ENCODE measurements around the gene LRRC26.

The LRRC26 gene

GRCh38 chr9:137181680-137182079 lies 11.8 kb upstream of the LRRC26 start:
- DNase-seq = no peak

GRCh38 chr9:137180491-137180890 lies 10.6 kb upstream of the LRRC26 start:
- DNase-seq = no peak

GRCh38 chr9:137179761-137180160 lies 9.9 kb upstream of the LRRC26 start:
- no peak for DNase-seq

- no peak for DNase-seq
Observed at GRCh38 chr9:137178939-137179630, 9.2 kb upstream of the LRRC26 start.

- DNase-seq = peak; percentile 51
Observed at GRCh38 chr9:137178201-137178938, 8.5 kb upstream of the LRRC26 start.

GRCh38 chr9:137176302-137177182 lies 6.7 kb upstream of the LRRC26 start:
- peak; percentile 91 for DNase-seq

- DNase-seq = no peak
Observed at GRCh38 chr9:137175345-137175961, 5.6 kb upstream of the LRRC26 start.

GRCh38 chr9:137174722-137175293 lies 5.0 kb upstream of the LRRC26 start:
- DNase-seq = no peak

- no peak for DNase-seq
Observed at GRCh38 chr9:137173796-137174664, 4.2 kb upstream of the LRRC26 start.

GRCh38 chr9:137172901-137173795 lies 3.3 kb upstream of the LRRC26 start:
- peak; percentile 82 for DNase-seq

- DNase-seq = no peak
Observed at GRCh38 chr9:137171149-137171900, 1.5 kb upstream of the LRRC26 start.

- DNase-seq = no peak
Observed at GRCh38 chr9:137170486-137171148, 766 bp upstream of the LRRC26 start.

GRCh38 chr9:137168904-137169856 lies 671 bp downstream of the LRRC26 start:
- DNase-seq = peak; percentile 97

GRCh38 chr9:137168573-137168903 lies 1.3 kb downstream of the LRRC26 start:
- DNase-seq = peak; percentile 83

- peak; percentile 91 for DNase-seq
Observed at GRCh38 chr9:137167747-137168572, 1.9 kb downstream of the LRRC26 start.

- peak; percentile 78 for DNase-seq
Observed at GRCh38 chr9:137167277-137167746, 2.5 kb downstream of the LRRC26 start.
